ENCODE data around the gene URAD. TPM values are rescaled to one million over a fixed set of nuclear protein-coding genes. Genes with fewer than 3 reads are reported as not detected.

URAD gene
- total RNA-seq, 6 donors from 2014 or later, result 0.27 TPM; not detected in 5

- ATAC-seq (ENCODE audit: low FRiP score in 2 of 2) (no peak), DNase-seq (no peak)
- H3K9me3 ChIP-seq, result no peaks in the 10 kb centered on the region
- no peaks in the 10 kb centered on the region for H3K36me3 ChIP-seq
- peaks cover 0 to 56% (median 20%) of the 10 kb centered on the region in 4 donors for H3K27me3 ChIP-seq
- H3K4me3 ChIP-seq, result no peak overlapping the region
- TF ChIP-seq POLR2AphosphoS5 (IDR thresholded peaks at IDR 0.05) (no peak), EP300 (IDR thresholded peaks at IDR 0.05) (no peak), POLR2A (IDR thresholded peaks at IDR 0.05) (no peak)
- TF ChIP-seq, protein P1, sequence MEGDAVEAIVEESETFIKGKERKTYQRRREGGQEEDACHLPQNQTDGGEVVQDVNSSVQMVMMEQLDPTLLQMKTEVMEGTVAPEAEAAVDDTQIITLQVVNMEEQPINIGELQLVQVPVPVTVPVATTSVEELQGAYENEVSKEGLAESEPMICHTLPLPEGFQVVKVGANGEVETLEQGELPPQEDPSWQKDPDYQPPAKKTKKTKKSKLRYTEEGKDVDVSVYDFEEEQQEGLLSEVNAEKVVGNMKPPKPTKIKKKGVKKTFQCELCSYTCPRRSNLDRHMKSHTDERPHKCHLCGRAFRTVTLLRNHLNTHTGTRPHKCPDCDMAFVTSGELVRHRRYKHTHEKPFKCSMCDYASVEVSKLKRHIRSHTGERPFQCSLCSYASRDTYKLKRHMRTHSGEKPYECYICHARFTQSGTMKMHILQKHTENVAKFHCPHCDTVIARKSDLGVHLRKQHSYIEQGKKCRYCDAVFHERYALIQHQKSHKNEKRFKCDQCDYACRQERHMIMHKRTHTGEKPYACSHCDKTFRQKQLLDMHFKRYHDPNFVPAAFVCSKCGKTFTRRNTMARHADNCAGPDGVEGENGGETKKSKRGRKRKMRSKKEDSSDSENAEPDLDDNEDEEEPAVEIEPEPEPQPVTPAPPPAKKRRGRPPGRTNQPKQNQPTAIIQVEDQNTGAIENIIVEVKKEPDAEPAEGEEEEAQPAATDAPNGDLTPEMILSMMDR (IDR thresholded peaks at IDR 0.05), result no peak
- no peak overlapping the region for H3K27ac ChIP-seq
- 49 to 50% methylated on average over 2 of the region's 2 CpGs for WGBS, 2 donors
- H3K4me1 ChIP-seq, result peaks cover 20 to 23% (median 20%) of the 10 kb centered on the region in 4 donors
Observed at GRCh38 chr13:27982361-27982760, 6.1 kb downstream of the URAD start.

DNA sequence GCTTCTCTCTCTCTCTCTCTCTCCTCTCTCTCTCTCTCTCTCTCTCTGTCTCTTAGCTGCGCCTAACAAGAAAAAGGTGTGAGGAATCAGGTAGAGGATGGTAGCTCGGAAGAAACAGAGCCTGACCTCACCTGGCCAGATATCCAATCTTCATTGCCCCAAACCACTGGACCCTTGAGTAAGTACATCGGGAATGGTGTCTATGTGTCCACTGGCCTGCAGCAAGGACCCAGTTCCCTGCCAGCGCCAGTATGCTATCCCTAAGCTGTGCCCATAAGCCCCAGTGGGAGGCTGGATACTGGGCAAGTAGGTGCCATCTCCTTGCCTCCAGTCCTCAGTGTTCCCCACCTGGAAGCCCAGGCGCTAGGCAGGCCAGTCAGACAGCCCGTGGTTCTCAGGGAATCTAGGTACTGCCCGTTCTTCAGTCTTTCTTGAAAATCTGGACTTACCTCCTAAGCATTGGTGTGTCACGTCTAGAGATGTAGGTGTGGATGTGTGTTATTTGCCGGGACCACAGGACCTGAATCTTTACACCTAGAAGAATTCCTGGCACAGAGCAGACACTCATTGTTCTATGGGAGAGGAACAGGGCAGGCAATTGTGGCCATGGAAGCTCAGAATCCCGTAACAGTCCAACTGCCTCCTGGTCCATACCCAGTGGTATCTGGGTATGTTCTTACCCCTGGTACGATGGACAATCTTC lies 7.3 kb downstream of the URAD start:
- Histone ChIP-seq H3K4me3 (no peak overlapping the region), H3K9me3 (no peaks in the 10 kb centered on the region), H3K27ac (no peak overlapping the region), H3K27me3 (peaks cover 0 to 68% (median 25%) of the 10 kb centered on the region in 4 donors), H3K4me1 (peaks cover 20 to 24% (median 20%) of the 10 kb centered on the region in 4 donors), H3K36me3 (no peaks in the 10 kb centered on the region)
- DNase-seq, result no peak
- 12 to 28% methylated on average over 10 to 11 of the region's 11 CpGs for WGBS, 2 donors
- peak in 1 of 2 donors; percentile 27 for ATAC-seq (ENCODE audit: low FRiP score in 2 of 2)
- no peak for TF ChIP-seq POLR2AphosphoS5 (IDR thresholded peaks at IDR 0.05)
- TF ChIP-seq, protein P1 (IDR thresholded peaks at IDR 0.05), result no peak

DNA sequence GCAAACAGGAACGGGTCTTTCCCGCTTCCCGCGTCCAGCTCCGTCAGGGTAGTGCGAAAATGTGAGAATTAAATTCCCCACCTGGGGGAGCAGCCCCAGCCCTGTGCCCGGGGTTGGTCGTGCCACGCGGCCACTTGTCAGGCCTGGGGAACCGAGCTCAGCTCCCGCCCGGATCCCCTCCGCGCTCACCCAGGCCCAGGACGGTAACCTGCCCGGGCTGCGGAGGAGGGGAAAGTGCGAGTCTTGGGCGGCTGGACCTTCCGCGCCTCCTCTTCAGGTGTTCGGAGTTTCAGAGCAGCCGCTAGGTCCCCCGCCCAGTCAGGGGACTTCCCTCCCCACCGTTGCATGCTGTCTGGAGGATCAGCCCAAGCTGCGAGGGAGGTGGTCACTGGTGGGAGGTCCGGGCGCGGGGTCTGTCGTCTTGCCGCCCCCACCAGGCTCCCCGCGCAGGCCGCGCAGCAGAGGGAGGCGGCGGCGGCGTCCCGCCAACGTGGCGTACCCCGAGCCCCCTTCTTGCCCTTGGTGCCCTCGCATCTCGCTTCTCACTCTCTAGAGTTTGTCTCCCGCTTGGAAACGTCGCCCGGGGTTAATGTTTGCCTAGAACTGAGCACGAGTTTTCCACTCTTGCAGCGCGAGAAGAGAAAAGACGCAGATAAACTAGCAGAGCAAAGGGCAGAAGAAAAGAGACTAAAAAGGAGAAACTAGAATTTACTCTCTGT lies 8.1 kb downstream of the URAD start:
- H3K4me1 ChIP-seq, result peaks cover 20 to 28% (median 24%) of the 10 kb centered on the region in 4 donors
- ATAC-seq (ENCODE audit: low FRiP score in 2 of 2), result no peak

GRCh38 chr13:27979765-27980279 lies 8.7 kb downstream of the URAD start:
- Histone ChIP-seq H3K9me3 (no peaks in the 10 kb centered on the region), H3K27ac (no peak overlapping the region), H3K4me1 (peaks cover 20 to 30% (median 24%) of the 10 kb centered on the region in 4 donors), H3K36me3 (no peaks in the 10 kb centered on the region), H3K27me3 (peaks cover 0 to 76% (median 30%) of the 10 kb centered on the region in 4 donors), H3K4me3 (no peak overlapping the region)
- 10 to 14% methylated on average over 11 to 15 of the region's 15 CpGs for WGBS, 2 donors
- no peak for DNase-seq
- no peak for ATAC-seq (ENCODE audit: low FRiP score in 2 of 2)
- TF ChIP-seq POLR2A (IDR thresholded peaks at IDR 0.05), result no peak
- TF ChIP-seq, protein P1 (IDR thresholded peaks at IDR 0.05), result no peak

More for the DNA sequence above, 8.1 kb downstream of the URAD start:
- no peak overlapping the region for H3K4me3 ChIP-seq
- no peaks in the 10 kb centered on the region for H3K36me3 ChIP-seq
- TF ChIP-seq POLR2A (IDR thresholded peaks at IDR 0.05), result no peak
- no peak for TF ChIP-seq POLR2AphosphoS5 (IDR thresholded peaks at IDR 0.05)
- TF ChIP-seq EP300 (IDR thresholded peaks at IDR 0.05), result no peak
- TF ChIP-seq, protein P1 (IDR thresholded peaks at IDR 0.05), result no peak
- H3K27me3 ChIP-seq, result peaks cover 0 to 74% (median 27%) of the 10 kb centered on the region in 4 donors
- no peak for DNase-seq
- H3K9me3 ChIP-seq, result no peaks in the 10 kb centered on the region
- 2 to 10% methylated on average over 15 to 47 of the region's 54 CpGs for WGBS, 2 donors
- no peak overlapping the region for H3K27ac ChIP-seq

Data from upper lobe of left lung (tissue), 6 donors.